Measurements from ENCODE around the gene NDRG3. TPM values are rescaled to one million over a fixed set of nuclear protein-coding genes. Genes with fewer than 3 reads are reported as not detected.

Gene NDRG3
- total and polyA plus RNA-seq, 4 experiments from 2014 or later, result 36.1 to 73.4 (median 44.7) TPM

DNA sequence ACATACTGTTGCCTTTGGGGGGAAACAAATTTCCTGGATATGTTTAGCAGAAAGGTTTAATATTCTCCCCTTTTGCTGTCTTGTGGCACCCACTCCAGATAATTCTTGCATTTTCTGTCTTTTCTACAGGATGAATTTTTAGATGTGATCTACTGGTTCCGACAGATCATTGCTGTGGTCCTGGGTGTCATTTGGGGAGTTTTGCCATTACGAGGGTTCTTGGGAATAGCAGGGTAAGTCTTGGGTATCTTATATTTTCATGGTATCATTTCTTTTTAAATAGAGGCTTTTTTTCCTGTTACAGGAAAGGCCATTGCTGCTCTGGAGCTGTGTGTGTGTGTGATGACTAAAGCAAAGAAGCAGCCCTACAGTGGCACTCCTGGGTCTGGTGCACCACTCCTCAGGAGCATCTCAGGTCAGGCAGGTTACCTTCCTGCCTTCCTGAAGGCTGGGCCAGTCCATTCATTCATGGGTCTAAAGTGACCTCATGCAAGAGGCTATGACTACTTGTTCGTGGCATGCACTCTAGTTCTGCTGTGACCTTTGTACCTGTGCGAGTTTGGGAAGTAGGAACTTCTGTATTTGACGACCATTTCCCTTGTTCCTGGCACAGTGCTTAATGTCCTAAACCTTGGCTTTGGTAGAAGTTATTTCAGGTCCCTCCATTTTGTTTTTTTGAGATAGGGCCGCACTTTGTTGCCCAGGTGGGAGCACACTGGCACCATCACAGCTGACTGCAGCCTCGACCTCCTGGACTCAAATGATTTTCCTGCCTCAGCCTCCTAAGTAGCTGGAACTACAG is 138.1 kb downstream of the NDRG3 start:
- Mint-ChIP-seq H3K36me3 (peaks cover 12 to 62% of the 10 kb centered on the region in 2 donors), H3K27me3 (peaks cover 1 to 2% of the 10 kb centered on the region in 2 donors), H3K9me3 (peaks cover 0 to 2% (median 0%) of the 10 kb centered on the region in 8 donors), H3K27ac (peak overlapping the region; percentile 82 to 99 (median 98)), H3K4me3 (peak overlapping the region; percentile 64 to 98 (median 97)), H3K4me1 (peaks cover 15 to 40% (median 28%) of the 10 kb centered on the region in 4 donors)
- peak overlapping the region; percentile 29 for H3K27ac ChIP-seq (ENCODE audit: low read depth, low read length)
- ChIA-PET POLR2A (ENCODE audit: partially characterized antibody) (interaction anchor here (0.9 to 12.7 kb wide), 6 partner anchors 13 to 36 kb away, joined by 3 to 153 read pairs (median 68); partner anchors contain the start of genes SLA2 and TGIF2), CTCF (ENCODE audit: partially characterized antibody) (interaction anchor here (0.9 to 7.5 kb wide), 4 partner anchors 12 to 147 kb away, joined by 3 to 83 read pairs (median 50); partner anchors contain the start of gene SLA2)
- H3K27me3 ChIP-seq (ENCODE audit: insufficient read depth, low read length), result no peaks in the 10 kb centered on the region
- DNase-seq, result no peak
- H3K9me3 ChIP-seq (ENCODE audit: control insufficient read depth in 1 of 2, low read length in 2 of 2), result no peaks in the 10 kb centered on the region
- intact Hi-C loops (cut with micrococcal nuclease), result no loop called here
- H3K4me3 ChIP-seq (ENCODE audit: low read length in 2 of 2), result no peak overlapping the region
- H3K4me1 ChIP-seq (ENCODE audit: insufficient read depth, low read length), result peaks cover 34% of the 10 kb centered on the region
- peaks cover 37% of the 10 kb centered on the region for H3K36me3 ChIP-seq (ENCODE audit: insufficient read depth, low read length)

DNA sequence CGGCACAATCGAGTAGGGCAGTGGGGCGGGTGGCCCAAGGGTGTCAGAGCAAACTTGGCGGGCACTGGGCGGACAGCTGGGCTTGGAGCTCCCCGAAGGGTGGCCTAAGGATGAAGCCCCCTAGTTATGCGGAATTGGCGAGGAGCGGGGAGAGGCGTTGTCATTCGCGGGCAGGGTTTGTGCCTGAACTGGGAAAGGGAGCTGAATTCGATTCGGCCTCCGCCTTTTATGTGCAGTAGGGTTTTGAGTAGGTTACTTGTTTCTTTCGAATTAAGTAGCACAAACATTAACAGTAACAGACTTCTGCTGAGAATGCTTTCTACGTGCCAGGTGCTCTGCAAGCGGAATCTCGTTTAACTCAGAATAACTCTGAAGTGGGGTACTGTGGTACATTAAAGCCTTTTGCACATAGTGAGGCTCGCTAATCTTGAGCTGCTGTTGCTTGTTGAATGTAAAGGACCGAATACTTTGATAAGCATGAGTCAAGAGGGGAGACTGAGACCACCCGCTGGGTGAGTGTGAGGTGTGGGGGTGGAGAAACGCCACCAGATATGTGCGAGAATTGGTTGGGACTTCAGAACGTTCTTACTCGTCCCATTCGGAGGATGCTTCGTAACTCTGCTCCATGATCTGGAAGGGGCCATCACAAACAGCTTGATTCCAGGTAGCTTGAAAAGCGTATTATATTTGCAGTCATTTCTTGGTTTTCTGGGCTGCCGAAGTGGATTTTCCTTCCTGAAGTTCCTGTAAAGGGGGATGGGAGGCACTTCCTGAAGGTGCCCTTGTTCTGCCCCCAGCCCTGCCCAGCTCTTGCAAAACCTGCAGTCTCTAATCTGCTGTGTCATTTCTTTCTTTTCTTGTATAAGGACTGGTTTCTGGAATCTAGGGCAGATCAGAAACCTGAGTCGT is 139.5 kb downstream of the NDRG3 start:
- Mint-ChIP-seq H3K4me1 (peaks cover 14 to 42% (median 25%) of the 10 kb centered on the region in 4 donors), H3K27ac (peak overlapping the region; percentile 93 to 99 (median 98)), H3K4me3 (peak overlapping the region; percentile 91 to 98 (median 97)), H3K36me3 (peaks cover 3 to 48% of the 10 kb centered on the region in 2 donors), H3K27me3 (peaks cover 1 to 2% of the 10 kb centered on the region in 2 donors), H3K9me3 (peaks cover 0 to 2% (median 0%) of the 10 kb centered on the region in 8 donors)
- H3K4me1 ChIP-seq (ENCODE audit: insufficient read depth, low read length), result peaks cover 30% of the 10 kb centered on the region
- ChIA-PET CTCF (ENCODE audit: partially characterized antibody) (interaction anchor here (0.6 to 5.1 kb wide), 18 partner anchors 10 to 202 kb away, joined by 3 to 70 read pairs (median 4); partner anchors contain the start of genes DSN1, SLA2 and TGIF2), POLR2A (ENCODE audit: partially characterized antibody) (interaction anchor here (0.7 to 12.7 kb wide), 23 partner anchors 8 to 573 kb away, joined by 3 to 153 read pairs (median 7); partner anchors contain the start of genes DSN1, MROH8, NDRG3 and RPN2)
- no peaks in the 10 kb centered on the region for H3K9me3 ChIP-seq (ENCODE audit: control insufficient read depth in 1 of 2, low read length in 2 of 2)
- intact Hi-C loops (cut with micrococcal nuclease), result loop anchor here (1.0 kb wide), 1 partner anchor 23 kb away; no protein-coding TSS in a partner anchor
- peaks cover 24% of the 10 kb centered on the region for H3K36me3 ChIP-seq (ENCODE audit: insufficient read depth, low read length)
- no peak for DNase-seq
- H3K27ac ChIP-seq (ENCODE audit: low read depth, low read length), result peak overlapping the region; percentile 98
- H3K27me3 ChIP-seq (ENCODE audit: insufficient read depth, low read length), result no peaks in the 10 kb centered on the region
- peak overlapping the region; percentile 62 to 81 for H3K4me3 ChIP-seq (ENCODE audit: low read length in 2 of 2)

DNA sequence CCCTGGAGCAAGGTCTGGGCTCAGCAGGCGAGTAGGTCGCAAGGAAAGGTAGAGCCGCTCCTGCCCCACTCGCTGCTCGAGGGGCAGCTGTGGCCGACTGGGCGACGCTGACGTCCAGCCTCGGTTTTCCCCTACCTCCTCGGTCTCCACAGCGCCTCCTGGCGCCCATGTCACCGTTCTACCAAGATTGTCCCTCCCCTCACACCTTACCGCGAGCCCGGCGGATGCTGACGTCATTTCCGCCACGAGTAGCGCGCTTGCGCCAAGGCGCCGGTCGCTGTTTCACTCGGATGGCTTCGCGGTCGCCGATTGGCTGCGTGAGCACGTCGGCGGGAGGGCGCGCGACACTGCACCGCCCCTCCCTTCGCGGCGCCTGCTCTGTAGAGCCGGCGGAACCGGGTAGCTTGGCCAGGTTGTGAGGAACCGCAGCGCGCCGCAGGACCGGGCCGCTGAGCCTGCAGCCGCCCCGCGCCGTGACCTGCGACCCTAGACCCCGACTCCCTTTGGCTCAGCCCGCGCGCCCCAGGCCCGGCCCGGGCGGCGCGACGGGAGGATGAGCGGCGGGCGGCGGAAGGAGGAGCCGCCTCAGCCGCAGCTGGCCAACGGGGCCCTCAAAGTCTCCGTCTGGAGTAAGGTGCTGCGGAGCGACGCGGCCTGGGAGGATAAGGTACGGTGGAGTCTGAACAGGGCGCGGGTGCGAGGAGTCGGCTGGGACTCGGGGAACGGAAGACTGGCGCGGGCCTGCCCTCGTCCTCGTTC is 140.3 kb downstream of the NDRG3 start, which contains the start of gene RAB5IF:
TSS of gene RAB5IF (plus strand) at position 381 of the 759 bp plus-strand sequence. CDS start at position 554, 173 bp downstream.
- H3K4me3 ChIP-seq (ENCODE audit: low read length in 2 of 2), result peak within 1 kb of the TSS; percentile 62 to 81
- H3K4me1 Mint-ChIP-seq, result peaks cover 15 to 43% (median 26%) of the 10 kb centered on the region in 4 donors
- H3K4me1 ChIP-seq (ENCODE audit: insufficient read depth, low read length), result peaks cover 30% of the 10 kb centered on the region
- ChIA-PET CTCF (ENCODE audit: partially characterized antibody) (interaction anchor here (0.5 to 5.1 kb wide), 20 partner anchors 10 to 203 kb away, joined by 3 to 70 read pairs (median 6); partner anchors contain the start of genes DSN1, SLA2 and TGIF2), POLR2A (ENCODE audit: partially characterized antibody) (interaction anchor here (0.6 to 12.7 kb wide), 24 partner anchors 9 to 574 kb away, joined by 3 to 153 read pairs (median 7); partner anchors contain the start of genes DSN1, MROH8, NDRG3 and RPN2)
- peaks cover 21% of the 10 kb centered on the region for H3K36me3 ChIP-seq (ENCODE audit: insufficient read depth, low read length)
- peak within 1 kb of the TSS; percentile 97 to 99 (median 98) for H3K27ac Mint-ChIP-seq
- peaks cover 1 to 40% of the 10 kb centered on the region in 2 donors for H3K36me3 Mint-ChIP-seq
- peak within 1 kb of the TSS; percentile 91 to 98 (median 97) for H3K4me3 Mint-ChIP-seq
- H3K27me3 Mint-ChIP-seq, result peaks cover 1 to 2% of the 10 kb centered on the region in 2 donors
- peak; percentile 98 to 99 (median 99) for DNase-seq
- H3K9me3 Mint-ChIP-seq, result peaks cover 0 to 2% (median 0%) of the 10 kb centered on the region in 8 donors
- no peaks in the 10 kb centered on the region for H3K9me3 ChIP-seq (ENCODE audit: control insufficient read depth in 1 of 2, low read length in 2 of 2)
- H3K27ac ChIP-seq (ENCODE audit: low read depth, low read length), result peak within 1 kb of the TSS; percentile 98
- no peaks in the 10 kb centered on the region for H3K27me3 ChIP-seq (ENCODE audit: insufficient read depth, low read length)
- intact Hi-C loops (cut with micrococcal nuclease), result loop anchor here (1.0 to 2.0 kb wide), 8 partner anchors 10 to 145 kb away; partner anchors contain the start of genes NDRG3 and TGIF2

DNA sequence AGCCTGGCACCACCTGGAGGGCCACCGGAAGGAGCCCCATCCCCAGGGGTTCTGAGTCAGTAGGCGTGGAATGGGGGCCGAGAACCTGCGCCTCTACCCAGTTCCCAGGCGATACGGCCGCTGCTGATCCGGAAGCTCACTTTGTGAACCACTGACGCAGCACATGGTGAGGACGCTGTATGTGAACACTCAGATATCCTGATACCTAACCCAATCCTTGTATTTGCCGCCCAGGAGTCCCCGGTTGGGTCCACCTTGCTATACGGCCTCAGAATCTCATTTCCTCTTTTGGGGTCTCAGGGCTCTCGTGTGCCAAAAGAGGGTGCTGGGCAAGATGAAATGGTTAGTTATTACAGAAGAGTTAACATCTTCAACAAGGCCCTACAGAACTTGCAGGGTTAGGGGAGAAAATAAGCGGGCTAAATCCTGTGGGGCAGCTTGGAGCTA is 140.9 kb downstream of the NDRG3 start:
- Mint-ChIP-seq H3K4me1 (peaks cover 17 to 43% (median 28%) of the 10 kb centered on the region in 4 donors), H3K36me3 (peaks cover 0 to 35% of the 10 kb centered on the region in 2 donors), H3K4me3 (peak overlapping the region; percentile 83 to 97 (median 94)), H3K27me3 (peaks cover 1 to 2% of the 10 kb centered on the region in 2 donors), H3K9me3 (peaks cover 0 to 2% (median 0%) of the 10 kb centered on the region in 8 donors), H3K27ac (peak overlapping the region; percentile 97 to 99 (median 98))
- Histone ChIP-seq H3K4me1 (ENCODE audit: insufficient read depth, low read length) (peaks cover 30% of the 10 kb centered on the region), H3K27me3 (ENCODE audit: insufficient read depth, low read length) (no peaks in the 10 kb centered on the region), H3K27ac (ENCODE audit: low read depth, low read length) (peak overlapping the region; percentile 98), H3K9me3 (ENCODE audit: control insufficient read depth in 1 of 2, low read length in 2 of 2) (no peaks in the 10 kb centered on the region), H3K36me3 (ENCODE audit: insufficient read depth, low read length) (peaks cover 20% of the 10 kb centered on the region), H3K4me3 (ENCODE audit: low read length in 2 of 2) (peak overlapping the region; percentile 19 to 62)
- POLR2A ChIA-PET (ENCODE audit: partially characterized antibody), result interaction anchor here (0.6 to 12.7 kb wide), 20 partner anchors 12 to 553 kb away, joined by 3 to 153 read pairs (median 8); partner anchors contain the start of genes DSN1, NDRG3, SLA2 and TGIF2
- peak in 1 of 5 donors; percentile 76 for DNase-seq
- CTCF ChIA-PET (ENCODE audit: partially characterized antibody), result interaction anchor here (0.5 to 5.1 kb wide), 15 partner anchors 9 to 150 kb away, joined by 3 to 70 read pairs (median 7); partner anchors contain the start of genes SLA2 and TGIF2
- intact Hi-C loops (cut with micrococcal nuclease), result loop anchor here (1.0 to 2.0 kb wide), 7 partner anchors 10 to 144 kb away; partner anchors contain the start of genes NDRG3 and TGIF2

Other genes with a start within 250 kb of the NDRG3 start
- not detected for gene MYL9, start 204.6 kb downstream of the NDRG3 start, total RNA-seq
- not detected for gene MYL9, start 204.6 kb downstream of the NDRG3 start, polyA plus RNA-seq
- 10 to 100 TPM; 31.7 to 35.0 TPM for gene TGIF2, start 172.5 kb downstream of the NDRG3 start, total RNA-seq
- 10 to 100 TPM; 19.2 to 24.7 TPM for gene TGIF2, start 172.5 kb downstream of the NDRG3 start, polyA plus RNA-seq
- gene RAB5IF, start 140.3 kb downstream of the NDRG3 start, total RNA-seq, result 10 to 100 TPM; 63.4 to 67.5 TPM
- 100 to 1,000 TPM; 162 to 212 TPM for gene RAB5IF, start 140.3 kb downstream of the NDRG3 start, polyA plus RNA-seq
- 10 to 100 TPM; 28.7 to 29.9 TPM for gene SLA2, start 99.9 kb downstream of the NDRG3 start, total RNA-seq
- 10 to 100 TPM; 12.7 to 14.3 TPM for gene SLA2, start 99.9 kb downstream of the NDRG3 start, polyA plus RNA-seq
- 10 to 100 TPM; 12.8 to 14.3 TPM for gene DSN1, start 27.7 kb upstream of the NDRG3 start, total RNA-seq
- 1 to 10 TPM; 6.1 to 8.2 TPM for gene DSN1, start 27.7 kb upstream of the NDRG3 start, polyA plus RNA-seq
- not detected for gene TLDC2, start 130.0 kb upstream of the NDRG3 start, total RNA-seq
- gene TLDC2, start 130.0 kb upstream of the NDRG3 start, polyA plus RNA-seq, result under 1 TPM in 1 of 2 donors, not detected in 1; 0.52 TPM
- gene SAMHD1, start 205.6 kb upstream of the NDRG3 start, total RNA-seq, result 100 to 1,000 TPM; 216 to 223 TPM
- gene SAMHD1, start 205.6 kb upstream of the NDRG3 start, polyA plus RNA-seq, result 100 to 1,000 TPM; 291 to 332 TPM